SK-N-DZ (cell line): ENCODE measurements around the gene UBE2N.
"Not testable (repeated sequence)": the region's sequence is repeated elsewhere in the genome, so short reads cannot be mapped to it uniquely, and the experiment has no call there.

Source experiments
- DNase-seq: peaks from one replicate; pipeline ENCODE4 v3.0.0-alpha.2; 2015; ENCODE audit warnings: low spot score

UBE2N gene

DNA sequence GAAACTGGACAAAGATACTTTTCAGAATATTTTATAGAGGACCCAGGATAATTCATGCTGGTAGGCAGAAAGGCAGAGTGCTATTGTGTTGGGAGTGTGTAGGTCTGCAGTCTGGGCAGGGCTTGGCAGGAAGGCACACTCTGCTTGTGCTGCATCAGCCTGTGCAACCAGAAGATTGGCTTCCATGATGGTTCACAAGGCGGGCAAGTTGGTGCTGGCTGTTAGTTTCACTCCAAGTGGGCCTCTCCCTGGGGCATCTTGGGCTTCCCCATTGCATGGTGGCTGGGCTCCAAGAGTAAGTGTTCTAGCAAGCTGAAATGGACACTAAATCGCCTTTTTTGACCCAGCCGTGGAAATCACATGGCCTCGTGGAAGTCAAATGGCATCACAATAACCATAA, 1.8 kb upstream of the UBE2N start:
- DNase-seq = no peak

DNA sequence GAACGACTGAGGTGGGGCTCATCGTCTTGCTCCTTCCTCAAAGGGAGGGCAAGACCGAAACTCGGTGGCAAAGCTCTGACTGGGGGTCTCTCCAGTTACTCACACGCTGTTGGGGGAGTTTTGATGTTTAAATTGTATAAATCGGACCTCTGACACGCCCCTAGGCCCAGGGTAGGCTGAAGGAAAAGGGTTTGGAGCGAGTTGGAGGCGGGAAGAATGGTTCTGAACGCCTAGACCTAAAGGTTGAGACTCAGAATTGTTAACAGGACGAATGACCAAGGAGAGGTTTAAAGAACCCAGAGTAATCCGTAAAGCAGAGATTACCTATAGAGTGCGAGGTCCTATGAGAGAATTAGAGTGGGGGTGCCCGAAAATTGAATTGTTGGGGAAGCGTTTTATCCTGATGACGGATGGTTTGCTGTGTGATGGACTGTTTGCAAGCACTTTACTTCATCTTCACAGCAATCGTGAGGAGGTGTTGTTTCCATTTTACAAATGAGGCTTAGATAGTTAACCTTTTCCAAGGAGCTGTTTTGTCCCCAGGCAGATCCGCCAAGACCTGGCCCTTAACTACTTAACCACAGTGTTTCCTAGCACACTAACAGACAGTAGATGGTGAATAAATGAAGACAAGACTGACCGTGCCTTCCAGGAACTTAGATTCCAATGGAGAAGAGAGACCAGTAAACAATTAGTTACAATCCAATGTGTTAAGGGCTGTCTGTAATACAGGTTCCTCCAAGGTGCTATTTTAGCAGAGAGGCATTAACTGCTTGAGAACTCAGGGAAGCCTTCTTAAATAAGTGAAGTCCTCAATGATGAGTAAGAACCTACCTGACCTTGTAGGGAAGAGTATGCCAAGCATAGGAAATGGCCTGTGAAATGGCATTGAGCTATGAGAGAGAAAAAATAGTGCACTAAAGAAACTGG, 929 bp upstream of the UBE2N start:
- DNase-seq = no peak

DNA sequence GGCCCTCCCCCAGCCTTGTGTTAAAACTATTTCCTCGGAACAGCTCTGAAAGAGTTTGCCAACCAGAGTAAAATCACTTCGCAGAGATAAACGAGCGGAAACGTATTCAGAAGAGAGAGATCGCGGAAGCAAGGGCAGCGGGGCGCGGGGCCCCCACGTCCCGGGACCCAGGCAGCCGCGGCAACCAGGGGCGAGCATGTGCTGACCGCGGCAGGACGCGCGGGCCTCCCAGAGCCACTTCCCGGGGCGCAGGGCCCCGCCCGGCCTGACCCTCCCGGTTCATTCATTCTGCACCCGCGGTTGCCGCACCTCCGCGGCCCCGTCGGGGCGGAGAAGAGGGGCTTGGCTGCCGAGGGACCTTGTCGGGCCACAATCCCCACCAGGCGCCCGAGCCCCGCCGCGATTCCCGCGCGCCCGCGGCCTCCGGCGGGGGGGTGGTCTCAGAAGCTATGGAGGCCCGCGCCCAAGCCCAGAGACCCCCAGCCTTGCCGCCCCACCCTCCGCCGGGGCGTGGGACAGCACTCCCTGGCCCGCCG, 598 bp downstream of the UBE2N start:
- no peak for DNase-seq

DNA sequence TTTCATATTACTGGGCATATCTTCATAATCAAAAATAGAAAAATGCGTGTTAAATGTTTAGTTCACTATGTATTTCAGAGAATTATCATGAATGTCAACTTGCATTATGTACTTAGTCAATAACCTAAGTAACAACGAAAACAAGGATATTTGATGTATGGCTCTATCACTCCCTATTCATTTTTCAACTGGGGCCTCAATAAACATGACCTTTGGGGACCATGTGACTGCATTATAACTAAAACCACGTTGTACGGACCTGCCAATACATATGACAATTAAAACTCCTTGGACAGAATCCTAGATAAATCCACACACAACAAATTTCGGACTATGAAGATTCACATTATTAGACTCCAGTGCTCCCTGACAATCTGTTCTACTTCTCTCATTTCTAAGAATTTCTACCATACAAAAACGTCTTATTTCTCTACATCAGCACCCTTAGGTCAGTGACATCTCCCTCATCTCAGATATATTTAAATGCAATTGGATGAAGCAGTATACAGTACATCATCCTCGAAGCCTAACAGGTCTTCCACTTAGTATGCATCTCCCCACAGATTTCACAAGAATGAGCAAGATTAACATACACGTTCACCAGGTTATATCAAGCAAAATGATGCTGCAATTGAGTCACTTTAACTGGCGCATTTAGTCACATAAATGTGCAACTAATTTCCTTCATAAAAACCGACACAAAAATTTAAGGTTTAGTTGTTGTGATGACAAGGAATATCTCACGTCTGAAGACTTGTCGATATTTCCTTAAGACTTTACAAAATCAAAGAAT, 1.5 kb downstream of the UBE2N start:
- DNase-seq = no peak

DNA sequence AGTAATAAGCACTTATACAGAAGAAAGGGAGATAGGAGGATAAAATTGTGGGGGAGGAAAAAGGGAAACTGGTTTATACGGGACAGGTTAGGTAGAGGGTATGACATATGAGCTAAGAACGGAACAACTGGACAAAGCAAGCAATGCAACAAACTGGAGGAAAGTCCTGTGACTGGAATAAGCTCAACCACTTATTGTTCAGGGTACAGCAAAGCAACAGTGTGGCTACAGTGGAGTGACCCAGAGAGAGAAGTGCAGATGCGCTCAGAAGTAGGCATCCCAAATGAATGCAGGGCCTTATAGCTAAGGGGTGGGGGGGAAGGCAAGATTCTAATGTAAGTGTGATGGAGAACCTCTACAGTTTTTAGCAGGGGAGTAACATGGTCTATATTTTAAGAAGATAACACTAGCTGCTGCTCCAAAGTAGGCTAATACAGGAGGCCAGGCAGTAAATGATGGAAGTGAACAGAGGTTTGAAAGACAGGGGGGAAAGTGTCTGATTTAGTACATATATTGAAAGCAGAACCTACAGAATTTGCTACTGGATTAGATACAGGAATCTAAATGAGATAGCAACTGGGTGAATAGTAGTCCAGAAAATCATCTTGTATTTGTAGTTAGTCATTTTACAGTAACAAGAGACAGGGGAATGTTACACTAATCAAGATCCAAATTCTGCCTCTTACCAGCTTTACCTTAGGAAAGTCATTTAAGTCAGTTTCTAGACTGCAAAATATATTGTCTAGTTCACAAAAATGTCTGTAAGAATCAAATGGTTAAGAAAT, 3.3 kb downstream of the UBE2N start:
- no peak for DNase-seq

DNA sequence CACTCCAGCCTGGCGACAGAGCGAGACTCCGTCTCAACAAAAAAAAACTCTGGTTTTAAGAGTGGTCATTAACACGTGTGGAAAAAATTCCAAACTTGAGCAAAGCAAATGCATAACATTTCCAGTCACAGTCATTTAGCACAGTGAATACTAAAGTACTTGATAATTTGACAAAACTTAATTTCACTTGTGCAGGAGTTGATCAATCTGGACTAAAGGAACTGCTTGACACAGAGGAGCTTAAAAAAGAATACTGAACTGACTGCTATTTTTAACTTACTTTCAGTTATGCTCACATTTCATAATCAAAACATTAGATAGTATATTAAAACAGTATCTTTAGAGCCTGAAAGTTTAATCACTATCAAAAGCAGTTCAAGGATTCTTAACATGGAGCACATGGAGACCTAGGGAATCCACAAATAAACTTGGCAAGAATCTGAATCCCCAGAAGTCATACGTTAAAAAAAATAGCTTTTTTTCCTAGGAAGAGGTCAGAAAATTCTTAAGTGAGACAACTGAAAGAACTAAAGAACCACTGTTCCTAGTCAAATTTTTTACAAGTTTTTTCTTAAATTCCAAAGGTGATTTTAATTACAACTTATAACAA, 7.4 kb downstream of the UBE2N start:
- no peak for DNase-seq

DNA sequence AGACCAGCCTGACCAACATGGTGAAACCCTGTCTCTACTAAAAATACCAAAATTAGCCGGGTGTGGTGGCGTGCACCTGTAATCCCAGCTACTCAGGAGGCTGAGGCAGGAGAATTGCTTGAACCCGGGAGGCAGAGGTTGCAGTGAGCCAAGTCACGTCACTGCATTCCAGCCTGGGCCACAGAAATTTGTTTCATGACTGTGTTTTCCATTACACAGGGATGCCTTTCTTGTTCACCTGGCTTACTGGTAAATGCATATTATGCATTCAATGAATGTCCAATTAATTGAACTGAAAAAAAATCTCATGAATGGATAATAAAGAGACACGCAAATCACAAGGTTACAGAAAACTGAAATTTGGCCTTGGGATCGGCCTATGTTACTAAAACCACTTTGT, 9.7 kb downstream of the UBE2N start:
- not testable (repeated sequence) for DNase-seq

DNA sequence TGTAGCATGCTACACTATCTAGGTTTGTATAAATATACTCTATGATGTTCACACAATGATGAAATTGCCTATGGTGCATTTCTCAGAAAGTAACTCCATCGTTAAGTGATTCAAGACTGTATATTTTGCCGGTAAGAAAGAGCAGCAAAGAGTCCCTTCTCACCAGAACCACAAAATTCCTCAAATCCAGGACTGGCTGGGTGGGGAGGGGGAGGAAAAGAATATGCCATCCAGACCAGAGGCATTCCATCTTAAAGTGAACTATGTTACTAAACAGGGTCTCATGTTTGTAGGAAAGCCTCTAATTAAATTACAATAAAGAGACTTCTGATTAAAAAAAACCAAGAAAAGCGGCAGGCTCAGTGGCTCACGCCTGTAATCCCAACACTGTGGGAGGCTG, 11.5 kb downstream of the UBE2N start:
- DNase-seq = no peak

DNA sequence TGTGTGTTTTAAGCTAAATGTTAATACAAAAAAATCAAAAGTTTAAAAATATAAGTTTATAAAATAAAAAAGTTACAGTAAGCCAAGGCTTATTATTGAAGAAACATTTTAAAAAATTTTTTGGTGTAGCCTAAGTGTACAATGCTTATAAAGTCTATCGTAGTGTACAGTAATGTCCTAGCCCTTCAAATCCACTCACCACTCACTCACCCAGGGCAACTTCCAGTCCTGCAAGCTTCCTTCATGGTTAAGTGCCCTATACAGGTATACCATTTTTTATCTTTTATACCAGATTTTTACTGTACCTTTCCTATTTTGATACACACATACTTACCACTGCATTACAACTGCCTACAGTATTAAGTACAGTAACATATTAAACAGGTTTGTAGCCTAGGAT, 11.9 kb downstream of the UBE2N start:
- no peak for DNase-seq

DNA sequence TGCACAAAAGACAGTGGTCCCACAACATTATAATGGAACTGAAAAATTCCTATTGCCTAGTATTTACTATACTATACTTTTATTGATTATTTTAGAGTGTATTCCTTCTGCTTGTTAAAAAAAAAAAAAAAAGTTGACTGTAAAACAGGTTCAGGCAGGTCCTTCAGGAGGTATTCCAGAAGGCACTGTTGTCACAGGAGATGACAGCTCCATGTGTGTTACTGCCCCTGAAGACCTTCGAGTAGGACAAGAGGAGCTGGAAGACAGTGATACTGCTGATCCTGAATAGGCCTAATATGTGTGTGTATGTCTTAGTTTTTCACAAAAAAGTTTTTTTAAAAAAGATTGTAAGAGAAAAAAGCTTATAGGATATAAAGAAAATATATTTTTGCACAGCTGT, 12.3 kb downstream of the UBE2N start:
- DNase-seq = no peak

DNA sequence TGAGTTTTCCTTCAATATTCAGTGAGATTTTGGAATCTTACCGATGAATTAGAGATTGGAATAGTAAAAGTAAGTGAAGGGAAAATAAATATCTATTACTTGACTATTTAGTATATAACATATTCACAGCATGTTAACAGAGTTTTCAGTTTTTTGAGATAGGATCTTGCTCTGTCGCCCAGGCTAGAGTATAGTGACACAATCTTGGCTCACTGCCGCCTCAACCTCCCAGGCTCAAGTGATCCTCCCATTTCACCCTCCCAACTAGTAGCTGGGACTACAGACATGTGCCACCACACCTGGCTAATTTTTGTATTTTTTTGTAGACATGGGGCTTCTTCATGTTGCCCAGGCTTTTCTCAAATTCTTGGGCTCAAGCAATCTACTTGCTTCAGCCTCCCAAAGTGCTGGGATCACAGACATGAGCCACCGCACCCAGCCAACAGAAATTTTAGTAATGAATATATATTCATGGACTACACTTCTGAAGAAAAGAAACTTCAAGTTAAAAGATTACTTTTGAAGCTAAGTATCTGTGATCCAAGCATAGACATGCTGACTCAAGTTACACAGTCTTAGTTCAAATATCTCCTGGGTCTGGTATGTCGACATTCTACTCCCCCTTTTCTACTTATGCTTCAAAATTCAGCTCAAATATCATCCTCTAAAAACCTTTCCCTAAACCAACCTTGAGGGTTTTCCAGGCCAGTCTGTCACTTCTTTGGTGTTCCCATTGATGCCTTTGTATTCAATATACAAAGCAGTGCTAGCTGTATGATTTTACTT, 13.8 kb downstream of the UBE2N start:
- no peak for DNase-seq

DNA sequence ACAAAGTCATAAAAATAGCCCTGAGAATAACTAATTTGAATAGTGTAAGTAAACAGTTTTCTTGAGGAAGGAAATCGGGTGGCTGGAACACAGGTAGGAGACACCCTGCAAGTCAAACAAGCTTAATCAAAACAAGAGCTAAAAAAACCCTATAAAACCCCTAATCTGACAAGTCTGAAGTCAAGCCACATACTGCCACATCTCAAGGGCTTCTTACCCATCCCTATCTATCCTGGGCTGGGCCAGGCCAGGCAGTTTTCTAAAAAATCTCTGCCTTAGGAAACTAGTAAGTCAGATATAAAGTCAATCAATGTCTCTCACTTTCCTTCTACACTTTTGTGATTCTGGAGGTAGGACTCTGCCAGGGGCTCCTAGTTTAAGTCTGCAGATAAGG, 15.3 kb downstream of the UBE2N start:
- no peak for DNase-seq

DNA sequence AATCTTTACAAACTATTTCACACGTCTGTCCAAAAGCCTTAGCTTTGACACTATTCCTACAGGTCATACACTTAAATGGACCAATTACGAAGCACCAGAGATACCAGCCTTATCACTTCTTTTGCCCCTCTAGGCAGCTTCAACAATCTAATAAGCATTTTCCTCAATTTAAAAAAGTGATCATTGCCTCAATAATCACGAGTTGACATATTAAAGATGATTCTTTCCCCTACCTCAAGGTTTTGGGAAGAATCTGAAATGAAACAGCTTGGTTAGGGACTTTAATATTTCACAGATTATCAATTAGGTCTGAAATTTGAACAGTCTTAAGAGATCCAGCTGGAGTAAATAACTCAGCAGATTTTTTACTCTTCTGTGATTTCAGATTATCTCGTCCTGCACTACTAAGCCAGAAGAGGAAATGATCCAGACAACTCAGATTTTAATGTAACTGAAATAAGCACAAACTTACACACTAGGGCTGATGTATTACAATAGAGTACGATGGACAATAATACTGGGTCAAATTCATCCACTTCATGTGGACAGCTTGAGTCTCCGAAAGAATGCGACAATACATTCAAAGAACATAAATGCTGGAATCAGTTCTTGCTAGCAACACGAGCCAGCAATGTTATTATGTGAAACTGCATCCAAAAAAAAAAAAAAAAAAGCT, 15.9 kb downstream of the UBE2N start:
- no peak for DNase-seq

DNA sequence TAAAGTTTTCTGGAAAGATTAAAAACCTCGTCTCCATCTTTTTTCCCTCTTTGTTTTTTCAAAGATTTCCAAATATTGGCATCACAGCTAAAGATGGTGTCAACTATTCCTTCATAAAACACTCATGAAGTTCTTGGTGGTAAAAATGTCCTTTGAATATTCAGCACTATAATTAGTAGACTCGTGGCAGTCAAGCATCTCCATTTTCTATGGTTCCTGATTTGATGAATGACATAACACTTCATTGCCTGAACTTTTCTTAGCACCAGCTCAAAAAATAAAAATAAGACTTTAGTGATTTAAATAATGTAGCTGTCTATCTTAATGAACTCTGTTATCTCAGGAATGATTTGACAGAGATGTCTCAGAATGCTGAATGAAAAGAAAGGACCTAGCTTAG, 19.7 kb downstream of the UBE2N start:
- DNase-seq = no peak

DNA sequence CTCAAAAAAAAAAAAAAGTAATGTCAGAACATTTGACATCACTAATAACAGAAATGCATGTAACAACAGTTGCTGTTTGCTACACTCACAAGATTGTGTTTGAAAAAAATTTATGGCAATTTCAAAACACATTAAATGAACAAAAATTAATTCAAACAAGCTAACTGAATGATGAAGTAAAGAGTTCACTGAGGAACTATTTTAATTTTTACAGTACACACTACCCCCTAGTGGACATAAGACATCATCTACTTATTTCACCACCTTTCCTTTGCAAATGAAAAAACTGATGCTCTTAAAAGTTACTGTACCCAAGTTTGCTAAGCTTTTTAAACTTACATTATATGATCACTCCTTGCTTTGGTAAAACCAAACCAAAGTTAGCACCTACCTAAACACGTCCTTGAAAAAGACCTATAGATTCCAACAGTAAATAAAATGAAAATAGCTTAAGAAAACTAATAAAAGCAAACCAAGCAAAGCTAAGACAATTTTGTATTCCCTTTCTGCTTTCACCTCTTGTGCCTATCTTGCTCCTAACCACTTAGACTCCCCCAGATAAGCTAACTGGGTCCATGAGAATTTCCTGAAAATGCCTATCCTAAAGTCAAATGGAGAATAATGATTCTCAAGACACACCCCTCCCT, 22.2 kb downstream of the UBE2N start:
- peak; percentile 35 for DNase-seq

DNA sequence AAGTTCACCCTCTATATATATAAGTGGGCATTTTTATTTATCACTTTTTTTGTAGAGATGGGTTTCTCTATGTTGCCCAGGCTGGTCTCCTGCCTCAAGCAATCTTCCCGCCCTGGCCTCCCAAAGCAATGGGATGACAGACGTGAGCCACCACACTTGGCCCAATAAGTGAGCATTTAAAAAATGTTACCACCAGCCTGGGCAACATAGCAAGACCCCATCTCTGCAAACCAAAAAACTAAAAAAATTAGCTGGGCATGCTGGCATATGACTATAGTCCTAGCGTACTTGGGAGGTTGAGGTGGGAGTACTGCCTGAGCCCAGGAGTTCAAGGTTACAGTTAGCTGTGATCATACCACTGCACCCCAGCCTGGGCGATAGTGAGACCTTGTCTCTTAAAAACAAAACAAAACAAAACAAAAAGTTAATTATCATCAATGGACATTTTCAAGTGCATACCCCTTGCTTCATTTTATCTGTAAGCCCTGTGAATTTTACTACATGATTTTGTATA, 23.7 kb downstream of the UBE2N start:
- no peak for DNase-seq

DNA sequence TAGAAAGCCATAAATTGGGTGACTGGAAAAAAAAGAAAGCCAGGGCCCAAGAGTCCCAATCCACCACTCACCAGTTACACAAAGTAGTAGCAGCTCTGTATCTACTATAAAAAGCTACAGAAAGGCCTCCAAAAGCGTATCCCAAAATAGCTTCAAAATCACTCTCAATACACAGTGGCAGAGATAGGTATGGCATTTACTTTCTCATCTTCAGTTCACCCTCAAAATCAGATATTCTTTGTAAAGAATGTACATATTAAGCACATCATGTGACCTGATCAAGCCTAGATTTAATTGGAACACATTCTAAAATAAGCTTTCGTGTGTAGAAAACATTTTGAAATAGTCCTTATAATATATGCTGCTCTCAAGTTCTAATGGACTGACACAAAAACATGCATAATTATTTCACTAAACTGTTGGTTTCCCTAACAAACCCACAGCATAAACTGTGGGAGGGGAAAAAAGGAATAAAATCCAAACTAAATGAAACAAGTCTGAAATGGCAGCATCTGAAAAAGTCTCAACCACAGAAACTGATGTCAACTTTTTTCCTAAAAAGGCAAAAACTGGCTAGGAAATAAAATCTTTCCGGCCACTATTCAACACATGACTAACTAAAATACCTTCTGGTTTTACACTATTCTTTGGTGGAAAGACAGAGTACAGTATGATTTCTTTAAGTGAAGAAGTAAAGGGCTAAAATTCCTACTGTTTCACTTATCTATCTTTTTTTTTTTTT, 25.9 kb downstream of the UBE2N start:
- no peak for DNase-seq

DNA sequence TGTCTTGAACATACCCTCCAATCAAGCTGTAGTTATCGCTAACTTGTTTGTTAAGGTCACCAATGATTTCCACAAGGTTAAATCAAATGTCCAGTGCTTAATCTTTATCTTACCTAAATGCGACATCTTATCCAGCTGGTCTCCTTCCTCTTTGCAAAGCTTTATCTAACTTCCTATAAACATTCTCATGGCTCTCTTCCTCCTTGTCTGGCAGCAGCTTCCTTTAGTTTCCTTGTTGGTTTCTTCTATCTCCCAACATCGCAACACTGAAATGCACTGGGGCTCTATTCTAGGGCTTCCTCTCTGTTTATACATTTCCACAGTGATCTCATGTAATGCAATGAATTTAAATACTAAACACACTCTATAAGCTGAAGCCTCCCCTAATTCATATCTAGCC, 28.7 kb downstream of the UBE2N start:
- DNase-seq = no peak
